Activated CD4-positive, alpha-beta T cell treated with anti-CD3 and anti-CD28 coated beads, Interleukin-2, amount 50 U/mL, for 4 hours (primary cell): ENCODE data around the gene PM20D1.

Experiments used
- DNase-seq, 2 experiments: peaks; one replicate each; pipeline ENCODE4 v3.0.0-alpha.2; 2020

Gene PM20D1

DNA sequence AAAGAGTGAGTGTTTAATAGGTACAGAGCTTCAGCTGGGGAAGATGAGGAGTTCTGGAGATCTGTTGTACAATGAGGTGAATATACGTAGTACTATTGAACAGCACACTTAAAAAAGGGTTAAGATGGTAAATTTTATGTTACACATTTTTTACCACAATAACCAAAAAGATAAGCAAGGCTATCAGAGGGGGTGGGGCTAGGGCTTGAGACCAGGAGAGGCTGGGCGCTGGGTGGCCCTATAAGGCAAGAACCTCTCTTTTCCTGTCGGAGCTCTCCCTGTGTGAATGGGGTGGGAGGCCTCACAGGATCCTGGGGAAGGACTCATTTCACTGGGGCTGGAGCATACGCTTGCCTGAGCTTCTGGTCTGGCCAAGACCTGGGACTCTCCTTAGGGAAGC lies 45.9 kb downstream of the PM20D1 start:
- DNase-seq: no peak

- DNase-seq: no peak
Observed at GRCh38 chr1:205802060-205802459, 47.9 kb downstream of the PM20D1 start.

DNA sequence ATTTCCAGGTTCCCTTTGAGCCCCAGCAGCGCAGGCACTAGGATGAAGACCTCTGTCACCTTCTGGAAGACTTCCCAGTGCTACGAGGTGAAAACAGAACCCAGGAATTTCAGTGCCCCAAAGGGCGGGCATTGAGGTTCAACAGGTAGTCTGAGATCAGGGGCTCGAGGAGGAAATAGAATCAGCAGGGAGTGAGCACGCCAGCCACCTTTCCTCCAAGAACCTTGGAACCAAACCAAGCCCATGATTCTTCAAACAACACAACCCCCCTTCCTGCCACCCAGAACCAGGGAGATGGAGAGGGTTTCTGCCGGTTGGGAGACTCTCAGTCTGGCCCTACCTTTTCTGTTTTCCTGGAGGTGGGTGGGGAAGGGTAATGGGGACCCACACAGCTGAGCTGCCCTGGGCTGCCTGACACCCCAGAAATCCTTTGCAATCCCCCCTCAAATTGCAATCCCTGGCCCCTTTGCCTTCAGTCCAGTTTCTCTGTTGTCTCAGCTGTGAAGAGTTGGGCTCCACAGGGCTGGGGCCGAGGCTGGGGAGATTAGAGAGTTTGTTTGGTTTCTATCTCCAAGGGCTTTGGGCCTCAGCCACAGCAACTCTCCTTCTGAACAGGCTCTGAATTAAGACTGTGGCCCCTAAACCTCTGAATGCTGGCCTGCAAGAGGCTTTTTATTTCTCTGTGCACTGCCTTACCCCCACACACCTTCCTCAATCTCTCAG lies 48.8 kb downstream of the PM20D1 start:
- DNase-seq: no peak

DNA sequence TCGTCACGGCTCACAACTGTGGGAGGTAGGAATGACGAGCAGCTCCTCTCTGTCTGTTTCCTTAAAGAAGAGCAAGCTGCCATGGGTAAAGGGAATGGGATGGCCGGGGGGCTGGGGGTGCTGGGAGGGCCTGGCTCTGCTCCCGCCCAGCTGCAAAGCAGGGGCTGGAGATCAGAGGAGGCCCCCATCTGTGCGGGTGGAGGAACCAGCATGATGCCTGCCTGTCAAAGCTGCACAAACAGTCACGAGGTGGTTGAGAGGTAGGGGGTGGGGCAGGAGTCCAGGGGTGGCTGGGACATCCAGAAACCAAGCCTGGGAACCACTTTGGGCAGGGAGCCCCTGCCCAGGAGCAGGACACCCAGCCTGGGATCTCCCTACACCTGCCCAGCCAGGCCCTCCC lies 49.5 kb downstream of the PM20D1 start:
- no peak for DNase-seq

DNA sequence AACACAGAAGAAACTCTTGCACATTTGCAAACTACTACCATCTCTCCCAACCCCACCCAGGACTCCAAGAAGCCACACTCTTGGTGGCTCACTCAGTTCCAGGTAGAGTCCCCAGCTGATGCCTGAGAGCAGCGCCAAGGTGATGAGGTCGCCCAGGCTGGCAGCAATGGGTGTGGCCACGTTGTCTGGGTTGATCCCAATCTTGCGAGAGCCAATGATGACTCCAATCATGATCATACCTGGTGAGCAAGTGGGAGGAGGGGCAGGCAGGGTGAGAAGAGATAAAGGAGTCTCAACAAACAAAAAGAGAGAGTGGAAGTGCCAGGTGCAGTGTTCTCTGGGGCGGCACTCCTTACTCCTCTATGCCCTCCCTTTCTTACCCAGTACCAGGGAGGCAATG lies 51.4 kb downstream of the PM20D1 start:
- DNase-seq: no peak

DNA sequence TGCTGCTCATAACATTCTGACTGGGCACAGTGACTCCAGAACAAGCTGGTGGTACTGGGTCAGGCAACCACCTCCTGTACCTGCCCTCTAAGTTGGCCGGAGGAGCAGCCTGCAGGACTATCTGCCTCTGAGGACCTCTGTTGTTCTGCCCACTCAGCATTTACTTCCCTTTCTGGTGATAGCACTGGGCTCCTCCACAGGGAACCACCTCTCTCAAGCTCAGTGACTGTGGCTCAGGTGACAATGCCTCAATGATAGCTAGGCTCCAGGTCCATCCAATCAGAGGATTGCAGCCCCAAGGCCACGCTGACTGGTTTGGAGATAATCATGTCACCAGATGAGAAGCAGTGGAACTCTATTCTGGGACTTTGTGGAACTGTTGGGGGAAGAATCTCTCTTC lies 52.8 kb downstream of the PM20D1 start:
- DNase-seq: no peak

DNA sequence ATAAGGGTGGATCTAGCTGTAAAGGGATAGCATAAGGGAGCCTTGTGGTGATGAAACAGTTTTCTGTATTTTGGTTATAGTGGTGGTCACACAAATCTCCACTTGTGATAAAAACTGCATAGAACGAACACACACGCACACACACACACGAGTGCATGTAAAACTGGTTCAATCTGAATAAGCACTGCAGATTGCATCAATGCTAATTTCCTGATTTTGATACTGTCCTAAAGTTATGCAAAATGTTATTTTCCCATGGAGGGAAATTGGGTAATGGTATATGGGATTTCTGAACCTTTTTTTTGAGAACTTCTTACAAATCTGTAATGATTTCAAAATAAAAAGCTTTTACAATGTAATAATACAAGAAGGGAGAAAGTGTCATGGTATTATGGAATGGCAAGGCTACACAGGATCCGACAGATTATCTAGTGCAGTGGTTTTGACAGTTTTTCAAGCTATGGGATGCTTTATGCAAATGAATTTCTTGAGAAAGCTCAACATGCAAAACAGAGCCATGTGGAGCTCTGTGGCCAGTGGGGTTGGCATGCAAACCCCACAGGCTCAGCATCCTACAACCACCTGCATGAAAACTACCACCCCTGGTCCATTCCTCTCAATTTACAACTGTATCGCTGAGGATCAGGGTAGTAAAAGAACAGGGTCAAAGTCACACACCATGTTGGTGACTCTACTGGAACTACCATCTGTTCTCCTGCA lies 55.8 kb downstream of the PM20D1 start:
- DNase-seq: no peak

- no peak for DNase-seq
Observed at GRCh38 chr1:205792961-205793673, 56.8 kb downstream of the PM20D1 start.

DNA sequence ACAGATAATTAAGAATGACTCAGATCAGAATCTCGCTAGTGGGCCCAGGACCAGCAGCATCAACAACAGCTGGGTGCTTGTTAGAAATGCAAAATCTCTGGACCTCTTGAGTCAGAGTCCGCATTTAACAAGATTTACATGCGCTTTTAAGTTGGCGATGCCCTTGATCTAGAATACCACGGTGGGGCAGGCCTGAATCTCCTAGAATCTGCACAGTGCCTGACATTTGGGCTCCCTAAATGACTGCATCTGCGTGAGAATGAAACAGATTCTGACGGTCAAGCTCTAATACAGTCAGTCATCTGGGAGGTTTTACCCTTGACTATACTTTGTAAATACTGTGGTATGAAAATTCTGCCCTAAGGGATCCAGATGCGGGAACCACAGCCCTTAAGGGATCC lies 57.5 kb downstream of the PM20D1 start:
- DNase-seq: no peak

GRCh38 chr1:205791568-205792180 lies 58.3 kb downstream of the PM20D1 start:
- DNase-seq: peak; percentile 54 to 55

DNA sequence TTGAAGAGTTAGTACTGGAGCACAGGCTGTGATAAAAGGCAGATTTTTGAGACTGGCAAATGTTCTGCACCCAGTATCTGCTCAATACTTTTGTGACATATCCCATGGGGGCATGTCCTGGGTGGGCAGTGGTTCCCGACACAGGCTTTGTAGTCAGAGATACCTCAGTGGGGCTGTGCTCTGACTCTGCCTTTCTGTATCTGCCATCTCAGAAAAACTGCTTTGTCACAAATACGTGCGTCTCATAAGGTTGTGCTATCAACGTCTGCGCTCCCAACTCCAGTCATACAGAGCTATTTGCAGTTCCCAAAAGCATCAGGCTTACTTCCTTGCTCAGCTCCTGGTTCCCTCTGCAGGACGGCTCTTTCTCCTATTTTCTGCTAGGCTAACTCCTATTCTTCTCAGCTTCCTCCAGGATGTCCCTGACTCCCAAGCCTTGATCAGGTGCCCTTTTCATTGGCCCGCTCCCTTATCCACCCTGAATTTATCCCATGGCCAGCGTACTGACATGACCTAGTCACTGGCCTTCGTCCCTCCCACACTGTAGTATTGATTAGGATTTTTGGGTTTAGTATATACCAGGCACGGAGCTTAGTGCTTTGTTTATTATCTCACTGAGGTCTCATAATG lies 62.5 kb downstream of the PM20D1 start:
- no peak for DNase-seq

DNA sequence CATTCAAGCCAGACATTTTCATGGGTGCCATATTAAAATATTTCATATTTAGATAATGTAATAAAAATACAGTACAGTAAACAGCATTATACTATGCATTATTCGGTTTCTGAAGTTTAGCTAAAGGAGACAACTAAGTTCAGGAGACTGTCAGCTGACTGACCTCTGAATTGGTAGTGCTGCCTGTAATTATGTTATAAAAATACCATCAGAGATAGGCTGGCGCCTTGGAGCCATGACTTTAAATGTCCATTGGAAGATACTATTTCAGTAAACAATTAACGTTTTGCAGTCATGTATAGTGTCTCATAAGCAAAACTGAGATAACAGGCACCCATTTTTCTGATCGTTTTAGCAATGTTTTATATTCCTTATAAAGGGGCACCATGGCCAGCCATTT lies 63.3 kb downstream of the PM20D1 start:
- no peak for DNase-seq

GRCh38 chr1:205785446-205785845 lies 64.5 kb downstream of the PM20D1 start:
- DNase-seq: no peak

DNA sequence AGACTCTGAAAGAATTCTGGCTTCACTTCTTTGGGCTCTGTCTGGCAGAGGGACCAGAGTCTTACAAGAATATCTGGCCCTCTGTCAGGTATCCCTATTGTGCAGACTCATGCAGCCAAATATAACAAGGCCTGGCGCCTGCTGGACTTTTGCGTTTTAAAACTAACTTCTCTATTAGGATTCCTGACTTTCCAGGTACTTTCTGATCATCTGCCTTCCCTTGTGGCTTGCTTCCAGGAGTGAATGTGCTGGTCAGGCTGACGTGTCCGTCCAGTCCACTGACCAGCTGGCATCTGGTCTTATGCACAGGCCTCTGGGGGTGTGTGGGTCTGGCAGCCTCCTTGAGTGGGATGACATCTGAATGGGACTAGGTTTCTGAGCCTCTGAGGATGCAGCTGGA lies 66.0 kb downstream of the PM20D1 start:
- DNase-seq: no peak

GRCh38 chr1:205783433-205783795 lies 66.5 kb downstream of the PM20D1 start:
- DNase-seq: no peak

DNA sequence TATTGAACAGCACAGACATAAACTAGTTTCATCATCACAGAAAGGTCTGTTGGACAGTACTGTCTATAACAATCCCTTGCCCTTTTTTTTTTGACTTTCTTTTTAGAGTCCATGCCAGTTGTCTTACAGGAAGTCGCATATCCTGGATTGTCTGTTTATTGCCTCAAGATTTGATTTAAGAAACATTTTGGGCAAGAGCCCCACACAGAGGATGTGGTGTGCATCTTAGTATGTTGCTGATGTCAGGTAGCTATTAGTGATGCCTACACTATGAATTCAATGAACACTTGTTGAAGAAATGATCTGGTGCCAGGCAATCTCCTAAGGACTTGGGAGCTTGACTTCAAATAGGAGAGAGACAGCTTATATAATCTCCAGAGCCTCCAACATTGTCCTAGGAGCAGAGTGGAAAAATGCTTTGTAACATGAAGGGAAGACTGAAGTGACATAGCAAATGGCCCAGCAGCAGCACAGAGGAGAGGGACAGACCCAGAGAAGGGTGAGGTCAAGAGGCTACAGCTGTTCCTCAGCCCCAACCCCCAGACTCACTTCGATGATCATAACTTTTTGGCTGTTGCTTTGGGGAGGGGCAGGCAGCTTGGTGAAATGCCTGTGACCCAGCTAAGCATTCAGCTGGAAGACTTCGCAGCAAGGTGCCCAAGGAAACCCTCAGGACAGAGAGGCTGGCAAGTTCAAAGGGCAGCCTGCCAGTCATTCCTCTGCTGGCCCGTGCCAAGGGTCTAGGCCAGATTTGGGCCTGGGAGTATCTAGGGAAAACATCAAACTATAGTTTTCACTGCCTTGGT lies 67.1 kb downstream of the PM20D1 start:
- no peak for DNase-seq

GRCh38 chr1:205780335-205780734 lies 69.6 kb downstream of the PM20D1 start:
- DNase-seq: no peak
